Astrocyte (in vitro differentiated cells and primary cell): ENCODE data around the gene TET2. TPM values are rescaled to one million over a fixed set of nuclear protein-coding genes. Genes with fewer than 3 reads are reported as not detected.

Experiments
- DNase-seq: peaks from one replicate; pipeline ENCODE4 v3.0.0-alpha.2; 2010; ENCODE audit warnings: low read depth
- FAIRE-seq: peaks from 2 replicates; lab custom pipeline; 2011; peaks lifted over from hg19 to GRCh38; lab: Jason Lieb, UNC
- H2AFZ ChIP-seq: 2 replicates; pipeline ENCODE4 v1.6.0; 2012; ENCODE audit warnings: low read depth, low read length, inconsistent platforms
- H3K27ac ChIP-seq: 2 replicates; pipeline ENCODE4 v1.5.1; 2011; ENCODE audit warnings: low read depth, low read length, inconsistent platforms
- H3K27me3 ChIP-seq: 2 replicates; pipeline ENCODE4 v1.6.0; 2011; ENCODE audit warnings: low read length, inconsistent platforms; ENCODE audit not compliant: insufficient read depth
- H3K36me3 ChIP-seq: 2 replicates; pipeline ENCODE4 v1.5.1; 2011; ENCODE audit warnings: low read length, inconsistent platforms; ENCODE audit not compliant: insufficient read depth
- H3K4me1 ChIP-seq: 2 replicates; pipeline ENCODE4 v1.5.1; 2011; ENCODE audit warnings: low read length, inconsistent platforms; ENCODE audit not compliant: insufficient read depth
- H3K4me2 ChIP-seq: 2 replicates; pipeline ENCODE4 v1.6.0; 2012; ENCODE audit warnings: low read length, inconsistent platforms
- H3K4me3 ChIP-seq: 2 replicates; pipeline ENCODE4 v1.5.1; 2011; ENCODE audit warnings: low read depth, mild to moderate bottlenecking, low read length, inconsistent platforms; ENCODE audit not compliant: insufficient read depth
- H3K79me2 ChIP-seq: 2 replicates; pipeline ENCODE4 v1.6.0; 2012; ENCODE audit warnings: mild to moderate bottlenecking, low read length, inconsistent platforms; ENCODE audit not compliant: insufficient read depth
- H3K9ac ChIP-seq: 2 replicates; pipeline ENCODE4 v1.6.0; 2012; ENCODE audit warnings: mild to moderate bottlenecking, low read length, inconsistent platforms
- H3K9me3 ChIP-seq: 2 replicates; pipeline ENCODE4 v1.5.1; 2012; ENCODE audit warnings: low read depth, mild to moderate bottlenecking, low read length, inconsistent platforms; ENCODE audit not compliant: insufficient read depth
- H4K20me1 ChIP-seq: 2 replicates; pipeline ENCODE4 v1.6.0; 2012; ENCODE audit warnings: low read length, inconsistent platforms; ENCODE audit not compliant: insufficient read depth
- H3K27ac Mint-ChIP-seq: one replicate; pipeline ENCODE4 v1.8.0; 2021; ENCODE audit warnings: mild to moderate bottlenecking, mixed read lengths; ENCODE audit not compliant: unreplicated experiment
- H3K27me3 Mint-ChIP-seq: one replicate; pipeline ENCODE4 v1.8.0; 2021; ENCODE audit warnings: low read depth, mixed read lengths; ENCODE audit not compliant: unreplicated experiment
- H3K36me3 Mint-ChIP-seq: one replicate; pipeline ENCODE4 v1.8.0; 2021; ENCODE audit warnings: low read depth, mixed read lengths; ENCODE audit not compliant: unreplicated experiment
- H3K4me1 Mint-ChIP-seq: one replicate; pipeline ENCODE4 v1.8.0; 2021; ENCODE audit warnings: low read depth, mixed read lengths; ENCODE audit not compliant: unreplicated experiment
- H3K4me3 Mint-ChIP-seq: one replicate; pipeline ENCODE4 v1.8.0; 2021; ENCODE audit warnings: mild to moderate bottlenecking, moderate library complexity, mixed read lengths; ENCODE audit not compliant: unreplicated experiment
- H3K9me3 Mint-ChIP-seq: one replicate; pipeline ENCODE4 v1.8.0; 2021; ENCODE audit warnings: mild to moderate bottlenecking, mixed read lengths; ENCODE audit not compliant: unreplicated experiment
- CTCF ChIP-seq: IDR thresholded peaks from 2 replicates; pipeline ENCODE4 v1.5.1; 2011; ENCODE audit warnings: low read depth, mild to moderate bottlenecking, inconsistent platforms, low read length, moderate library complexity; ENCODE audit not compliant: insufficient read depth
- EZH2 ChIP-seq: IDR thresholded peaks from 2 replicates; pipeline ENCODE4 v1.6.1; 2012; ENCODE audit warnings: mild to moderate bottlenecking, low read length, inconsistent platforms; ENCODE audit not compliant: insufficient read depth
- total RNA-seq: library from RNA; stranded (reverse); gene quantifications from 2 replicates; pipeline ENCODE4 v1.2.1, GENCODE V29; 2021

Gene TET2
- total RNA-seq, 1 donor from 2014 or later: 15.7 TPM

- Histone ChIP-seq H3K27ac (no peak overlapping the region), H3K4me1 (peaks cover 4% of the 10 kb centered on the region)
Observed at GRCh38 chr4:105127170-105127445, 19.6 kb upstream of the TET2 start.

GRCh38 chr4:105128208-105128607 lies 18.5 kb upstream of the TET2 start:
- no peak overlapping the region for H3K4me2 ChIP-seq
- H3K9me3 ChIP-seq: no peaks in the 10 kb centered on the region
- H4K20me1 ChIP-seq: no peaks in the 10 kb centered on the region
- Mint-ChIP-seq H3K27ac (no peak overlapping the region), H3K4me1 (no peaks in the 10 kb centered on the region), H3K36me3 (no peaks in the 10 kb centered on the region), H3K27me3 (peaks cover 2% of the 10 kb centered on the region), H3K4me3 (no peak overlapping the region), H3K9me3 (no peaks in the 10 kb centered on the region)
- H3K27me3 ChIP-seq: no peaks in the 10 kb centered on the region
- H3K27ac ChIP-seq: no peak overlapping the region
- no peaks in the 10 kb centered on the region for H3K36me3 ChIP-seq
- peaks cover 4% of the 10 kb centered on the region for H3K4me1 ChIP-seq
- no peak overlapping the region for H3K9ac ChIP-seq
- DNase-seq (no peak), FAIRE-seq (no peak)
- no peak overlapping the region for H2AFZ ChIP-seq
- no peak overlapping the region for H3K4me3 ChIP-seq
- TF ChIP-seq CTCF (no peak), EZH2 (no peak)
- no peaks in the 10 kb centered on the region for H3K79me2 ChIP-seq

More at GRCh38 chr4:105127170-105127445, 19.6 kb upstream of the TET2 start:
- DNase-seq (no peak), FAIRE-seq (no peak)
- TF ChIP-seq CTCF (no peak), EZH2 (no peak)
- H3K4me2 ChIP-seq: no peak overlapping the region
- H3K36me3 Mint-ChIP-seq: no peaks in the 10 kb centered on the region
- H3K79me2 ChIP-seq: no peaks in the 10 kb centered on the region
- H3K4me3 Mint-ChIP-seq: no peak overlapping the region
- H2AFZ ChIP-seq: no peak overlapping the region
- H3K9me3 Mint-ChIP-seq: no peaks in the 10 kb centered on the region
- H3K36me3 ChIP-seq: no peaks in the 10 kb centered on the region
- H3K4me3 ChIP-seq: no peak overlapping the region
- peaks cover 2% of the 10 kb centered on the region for H3K27me3 Mint-ChIP-seq
- no peaks in the 10 kb centered on the region for H3K9me3 ChIP-seq
- no peaks in the 10 kb centered on the region for H3K27me3 ChIP-seq
- no peak overlapping the region for H3K9ac ChIP-seq
- H4K20me1 ChIP-seq: no peaks in the 10 kb centered on the region
- H3K4me1 Mint-ChIP-seq: no peaks in the 10 kb centered on the region
- H3K27ac Mint-ChIP-seq: no peak overlapping the region

GRCh38 chr4:105129286-105130040 lies 17.2 kb upstream of the TET2 start:
- Histone ChIP-seq H3K9ac (no peak overlapping the region), H3K4me3 (no peak overlapping the region), H2AFZ (no peak overlapping the region), H3K9me3 (no peaks in the 10 kb centered on the region), H3K36me3 (no peaks in the 10 kb centered on the region), H3K4me2 (no peak overlapping the region), H3K27ac (no peak overlapping the region), H4K20me1 (no peaks in the 10 kb centered on the region), H3K79me2 (no peaks in the 10 kb centered on the region), H3K27me3 (no peaks in the 10 kb centered on the region), H3K4me1 (peaks cover 4% of the 10 kb centered on the region)
- H3K27me3 Mint-ChIP-seq: peaks cover 2% of the 10 kb centered on the region
- TF ChIP-seq EZH2 (no peak), CTCF (no peak)
- no peaks in the 10 kb centered on the region for H3K9me3 Mint-ChIP-seq
- FAIRE-seq: no peak
- DNase-seq: no peak
- no peak overlapping the region for H3K4me3 Mint-ChIP-seq
- H3K36me3 Mint-ChIP-seq: no peaks in the 10 kb centered on the region
- no peak overlapping the region for H3K27ac Mint-ChIP-seq
- no peaks in the 10 kb centered on the region for H3K4me1 Mint-ChIP-seq
